ENCODE results near the gene SEC63.
"Not testable (repeated sequence)": the region's sequence is repeated elsewhere in the genome, so short reads cannot be mapped to it uniquely, and the experiment has no call there.

Gene SEC63

DNA sequence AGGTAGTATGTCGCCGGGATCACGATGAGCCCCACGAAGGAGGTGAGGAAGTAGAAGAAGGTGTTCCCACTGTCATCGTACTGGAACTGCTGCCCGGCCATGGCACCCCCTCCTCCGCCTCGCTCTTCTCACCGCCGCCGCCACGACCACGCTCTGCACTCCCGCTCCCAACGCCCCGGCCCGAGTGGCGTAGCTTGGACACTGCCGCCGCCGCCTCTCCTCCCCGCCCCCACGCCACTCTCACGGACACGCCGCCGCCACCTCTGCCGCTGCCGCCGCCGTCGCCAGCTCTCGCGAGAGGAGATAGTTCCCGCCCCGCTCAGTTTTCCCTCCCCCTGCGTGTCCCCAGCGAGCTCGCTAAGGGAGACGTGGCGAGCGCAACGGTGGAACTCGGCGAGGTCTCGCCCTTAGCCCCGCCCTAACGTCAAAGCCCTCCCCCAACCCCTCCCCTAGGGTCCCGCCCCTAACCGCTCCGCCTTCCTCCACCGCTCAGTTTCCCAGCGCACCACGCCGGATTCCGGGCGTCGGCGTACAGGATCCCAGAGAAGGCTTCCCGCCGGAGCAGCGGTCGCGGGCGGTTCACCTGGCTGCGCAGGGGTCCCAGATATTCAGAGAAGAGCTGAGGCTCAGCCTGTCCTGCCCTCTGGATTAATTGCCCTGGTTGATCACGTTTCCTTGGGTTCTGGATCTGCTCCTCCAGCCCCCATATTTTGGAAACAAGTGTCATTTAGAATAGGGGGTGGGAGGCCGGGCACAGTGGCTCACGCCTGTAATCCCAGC lies at the start of gene SEC63:
Gene SEC63 (minus strand): TSS at position 300 of the 780 bp plus-strand sequence. CDS start 199 bp downstream, at position 101.
- DNase-seq: peak; percentile 96

DNA sequence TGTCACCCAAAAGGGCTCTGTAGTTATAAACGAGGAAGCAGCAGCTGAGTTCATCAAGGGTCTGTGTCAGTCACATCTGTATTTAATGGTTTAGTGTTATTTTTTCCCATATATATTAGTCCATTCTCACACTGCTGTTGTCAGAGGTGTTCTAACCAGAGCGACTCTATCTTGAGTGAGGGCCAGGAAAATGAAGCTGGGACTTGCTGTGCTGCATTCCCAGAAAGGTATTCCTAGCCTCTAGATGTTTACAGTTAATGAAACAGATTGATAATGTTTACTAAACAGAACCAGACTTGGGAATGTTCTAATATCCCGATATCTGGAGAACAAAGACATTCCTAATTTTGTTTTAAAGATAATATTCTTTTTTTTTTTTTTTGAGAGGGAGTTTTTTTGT lies 48.0 kb upstream of the SEC63 start:
- no peak for DNase-seq

GRCh38 chr6:108004861-108005260 lies 46.9 kb upstream of the SEC63 start:
- DNase-seq: no peak

DNA sequence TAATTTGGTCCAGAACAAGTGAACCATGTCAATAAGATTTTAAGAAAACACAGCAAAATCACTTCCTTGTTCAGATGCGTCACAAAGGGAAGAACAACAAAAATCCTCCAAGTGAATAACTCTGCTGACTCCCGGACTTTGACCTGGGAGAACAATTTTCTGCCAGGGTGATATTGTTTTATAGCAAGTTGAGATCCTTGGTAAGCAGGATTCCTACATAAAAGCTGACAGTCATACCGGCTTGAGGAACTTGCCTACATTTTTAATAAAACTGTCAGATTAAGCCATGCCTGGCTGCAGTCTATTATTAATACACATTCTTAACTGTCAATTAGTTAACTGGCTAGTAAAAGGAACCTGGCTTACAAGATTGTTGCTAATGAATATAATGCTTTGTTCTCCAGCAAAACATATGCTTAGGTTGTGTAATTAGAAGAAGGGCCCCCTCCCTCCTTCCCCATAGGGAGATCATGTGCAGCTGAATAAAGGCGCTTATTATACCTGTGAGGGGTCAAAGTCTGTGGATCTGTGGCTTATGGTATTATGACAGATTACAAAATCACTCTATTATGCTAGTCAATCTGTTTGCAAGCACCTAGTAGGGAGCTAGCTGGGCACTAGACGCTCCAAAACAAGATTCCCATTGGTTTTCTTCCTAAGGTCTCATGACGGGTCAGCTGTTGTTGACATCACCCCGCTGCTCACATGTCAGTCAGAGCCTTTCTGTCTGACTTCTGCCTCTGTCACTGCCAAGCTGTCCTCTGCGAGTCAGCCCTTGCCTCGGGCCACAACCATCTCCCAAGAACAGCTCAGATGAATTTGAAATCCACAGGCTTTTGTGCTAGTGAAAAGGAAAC lies 44.6 kb upstream of the SEC63 start:
- no peak for DNase-seq

- no peak for DNase-seq
These were observed 43.8 kb upstream of the SEC63 start for GRCh38 chr6:108001696-108002231.

- DNase-seq: not testable (repeated sequence)
These were observed 42.3 kb upstream of the SEC63 start for GRCh38 chr6:108000259-108000658.

GRCh38 chr6:107999341-107999740 lies 41.3 kb upstream of the SEC63 start:
- no peak for DNase-seq

GRCh38 chr6:107991772-107992550 lies 34.0 kb upstream of the SEC63 start:
- DNase-seq: no peak

GRCh38 chr6:107991061-107991460 lies 33.1 kb upstream of the SEC63 start:
- no peak for DNase-seq

DNA sequence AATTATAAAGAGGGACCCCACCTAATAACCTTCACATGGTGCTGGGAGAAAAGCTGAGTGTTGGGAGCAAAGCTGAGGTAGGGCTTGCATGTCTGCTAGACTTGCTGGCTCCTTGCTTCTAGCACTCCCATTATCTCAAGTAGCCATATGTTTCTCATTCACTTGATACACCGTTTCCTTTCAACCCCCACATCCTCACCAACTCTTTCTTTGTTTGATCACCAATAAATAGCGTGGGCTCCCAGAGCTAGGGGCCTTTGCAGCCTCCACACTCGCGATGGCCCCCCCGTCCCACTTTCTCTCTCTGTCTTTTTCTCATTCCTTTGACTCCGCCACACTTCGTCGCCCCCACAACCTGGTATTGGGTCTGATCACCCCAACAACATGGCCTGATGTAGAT lies 32.6 kb upstream of the SEC63 start:
- not testable (repeated sequence) for DNase-seq

DNA sequence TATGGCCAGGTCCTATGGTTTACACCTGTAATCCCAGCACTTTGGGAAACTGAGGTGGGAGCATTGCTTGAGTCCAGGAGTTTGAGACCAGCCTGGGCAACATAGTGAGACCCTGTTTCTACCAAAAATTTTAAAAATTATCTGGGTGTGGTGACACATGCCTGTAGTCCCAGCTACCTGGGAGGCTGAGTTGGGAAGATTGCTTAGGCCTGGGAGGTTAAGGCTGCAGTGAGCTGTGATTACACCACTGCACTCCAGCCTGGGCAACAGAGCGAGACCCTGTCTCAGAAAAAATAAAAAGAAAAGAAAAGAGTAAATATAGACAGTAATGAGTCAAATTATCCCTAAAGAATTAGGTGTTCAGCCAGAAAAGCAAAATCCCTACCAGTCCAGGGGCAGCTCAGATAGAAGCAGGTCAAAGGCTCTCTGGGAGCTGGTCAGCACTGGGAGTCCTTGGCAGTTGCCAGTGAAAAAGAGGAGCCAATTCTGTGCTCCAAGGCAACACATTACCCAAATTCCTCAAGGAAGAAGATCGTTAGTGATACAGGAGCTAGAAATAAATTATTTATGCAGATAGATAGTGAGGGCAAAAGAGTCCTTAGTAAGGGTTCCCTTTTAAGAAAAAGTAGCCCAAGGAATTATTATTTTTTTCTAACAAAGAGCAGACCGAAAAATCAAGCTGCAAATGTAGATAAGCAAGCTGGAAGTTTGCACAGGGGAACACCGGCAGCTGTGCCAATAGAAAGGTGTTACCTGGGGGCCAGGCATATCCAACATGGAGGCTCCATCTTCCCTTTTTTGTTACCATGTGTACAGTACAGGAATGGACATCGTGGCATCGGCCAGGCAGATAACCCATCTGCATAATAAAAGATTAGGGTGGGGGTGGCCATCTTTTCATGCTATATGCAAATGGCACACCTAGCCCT lies 31.4 kb upstream of the SEC63 start:
- DNase-seq: no peak

DNA sequence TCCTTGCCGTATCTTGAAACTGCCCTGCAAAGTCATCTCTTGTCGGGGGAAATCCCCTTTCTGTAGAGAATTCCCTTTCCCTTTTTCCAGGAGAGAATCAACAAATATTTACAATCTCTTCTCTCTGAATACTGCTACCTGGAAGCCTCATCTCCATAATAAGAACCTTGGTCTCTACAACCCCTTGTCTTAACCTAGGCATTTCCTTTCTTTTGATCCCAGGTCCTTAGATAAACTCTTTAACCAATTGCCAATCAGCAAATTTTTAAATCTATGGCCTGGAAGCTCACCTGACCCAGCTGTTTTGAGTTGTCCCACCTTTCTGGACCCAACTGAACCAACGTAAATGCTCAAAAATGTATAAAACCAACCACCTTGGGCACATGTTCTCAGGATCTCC lies 30.6 kb upstream of the SEC63 start:
- no peak for DNase-seq

DNA sequence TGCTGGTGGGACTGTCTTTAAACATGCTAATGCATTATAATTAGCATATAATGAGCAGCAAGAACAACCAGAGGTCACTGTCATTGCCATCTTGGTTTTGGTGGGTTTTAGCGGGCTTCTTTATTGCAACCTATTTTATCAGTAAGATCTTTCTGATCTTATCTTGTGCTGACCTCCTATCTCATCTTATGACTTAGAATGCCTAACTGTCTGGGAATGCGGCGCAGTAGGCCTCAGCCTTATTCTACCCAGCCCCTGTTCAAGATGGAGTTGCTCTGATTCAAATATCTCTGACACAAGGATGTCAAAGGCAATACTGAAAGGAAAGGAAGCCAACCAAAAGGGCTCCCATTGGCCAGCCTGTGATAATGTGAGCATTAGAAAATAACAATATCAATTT lies 29.8 kb upstream of the SEC63 start:
- DNase-seq: no peak

GRCh38 chr6:107985701-107986100 lies 27.7 kb upstream of the SEC63 start:
- DNase-seq: no peak

GRCh38 chr6:107983811-107984210 lies 25.8 kb upstream of the SEC63 start:
- no peak for DNase-seq

- no peak for DNase-seq
These were observed 24.5 kb upstream of the SEC63 start for GRCh38 chr6:107982486-107982885.

- DNase-seq: no peak
These were observed 23.7 kb upstream of the SEC63 start for GRCh38 chr6:107981695-107982094.

GRCh38 chr6:107977283-107977682 lies 19.3 kb upstream of the SEC63 start:
- no peak for DNase-seq

DNA sequence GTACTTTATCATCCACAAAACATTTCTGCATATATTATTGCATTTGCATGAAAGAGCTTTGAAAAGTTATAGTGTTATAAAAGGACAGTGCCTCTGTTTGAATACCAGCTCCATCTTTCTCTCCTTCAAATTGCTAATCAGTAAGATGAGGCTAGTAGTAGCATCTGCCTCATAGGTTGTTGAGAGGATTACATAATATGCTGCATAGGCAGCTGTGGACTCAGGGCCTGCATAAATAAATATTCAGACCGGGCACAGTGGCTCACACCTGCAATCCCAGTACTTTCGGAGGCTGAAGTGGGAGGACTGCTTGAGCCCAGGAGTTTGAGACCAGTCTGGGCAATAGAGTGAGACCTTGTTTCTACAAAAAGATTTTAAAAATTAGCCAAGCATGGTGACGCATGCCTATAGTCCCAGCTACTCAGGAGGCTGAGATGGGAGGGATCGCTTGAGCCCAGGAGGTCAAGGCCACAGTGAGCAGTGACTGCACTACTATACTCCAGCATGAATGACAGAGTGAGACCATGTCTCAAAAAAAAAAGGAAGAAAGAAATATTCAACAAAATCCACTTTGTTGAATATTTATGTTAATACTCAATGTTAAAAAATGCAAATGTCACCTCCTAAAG lies 18.3 kb upstream of the SEC63 start:
- DNase-seq: no peak

GRCh38 chr6:107973594-107973993 lies 15.6 kb upstream of the SEC63 start:
- DNase-seq: no peak

DNA sequence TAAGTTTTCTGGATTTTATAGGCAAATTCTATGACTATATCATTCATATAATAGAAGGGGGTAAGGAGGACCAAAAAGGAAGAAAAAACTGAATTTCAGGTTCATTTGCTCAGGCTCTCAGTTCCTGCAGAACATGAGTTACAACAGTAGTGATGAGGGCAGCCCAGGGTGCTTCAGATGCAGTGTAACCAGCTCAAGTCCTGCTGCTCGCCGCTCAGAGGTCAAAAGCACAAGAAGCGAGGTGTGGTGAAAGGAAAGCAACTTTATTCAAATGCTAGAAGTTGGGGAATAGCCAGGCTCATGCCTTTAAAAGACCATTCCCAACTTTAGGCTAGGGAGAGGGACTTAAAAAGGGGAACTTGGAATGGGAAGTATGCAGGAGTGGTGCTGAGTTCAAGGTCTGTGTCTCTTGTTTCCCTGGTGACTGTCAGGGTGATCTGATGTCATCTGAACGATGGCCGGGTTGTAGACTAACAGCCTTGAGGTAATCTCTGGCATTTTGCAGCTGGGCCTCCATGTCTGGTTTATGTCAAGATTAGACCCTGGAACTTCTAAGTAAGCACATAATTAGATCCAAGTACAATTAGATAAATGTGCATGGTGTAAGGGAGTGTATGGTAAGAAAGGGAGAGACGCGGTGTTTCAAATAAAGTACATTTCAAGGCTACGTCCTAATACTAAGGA lies 14.5 kb upstream of the SEC63 start:
- DNase-seq: no peak
